ENCODE results near the gene HOXC10. TPM values are rescaled to one million over a fixed set of nuclear protein-coding genes. Genes with fewer than 3 reads are reported as not detected.

The HOXC10 gene
- total and polyA plus RNA-seq, 2 experiments from 2014 or later: not detected

- no peak overlapping the region for H3K27ac ChIP-seq (ENCODE audit: low read depth)
- peaks cover 28% of the 10 kb centered on the region for H3K4me1 Mint-ChIP-seq
- DNase-seq (ENCODE audit: low spot score): no peak
These were observed 7.9 kb upstream of the HOXC10 start for GRCh38 chr12:53976823-53977595.

GRCh38 chr12:53977596-53978445, 7.1 kb upstream of the HOXC10 start:
- peaks cover 45% of the 10 kb centered on the region for H3K4me1 ChIP-seq (ENCODE audit: insufficient read depth)
- H3K4me1 Mint-ChIP-seq: peaks cover 27% of the 10 kb centered on the region
- no peak overlapping the region for H2AFZ ChIP-seq
- H3K4me3 ChIP-seq: no peak overlapping the region
- H3F3A ChIP-seq (replicated peaks; ENCODE audit: low read depth): peaks cover 35% of the 10 kb centered on the region
- peaks cover 31% of the 10 kb centered on the region for H4K20me1 ChIP-seq (replicated peaks; ENCODE audit: insufficient read depth)
- no peaks in the 10 kb centered on the region; the same call in 2 of the 3 replicates for H3K36me3 Mint-ChIP-seq (ENCODE audit: low read depth)
- H3K9me3 Mint-ChIP-seq: no peaks in the 10 kb centered on the region; the same call in 1 of the 3 replicates
- no peaks in the 10 kb centered on the region for H3K79me2 ChIP-seq (replicated peaks; ENCODE audit: insufficient read depth)
- no peak overlapping the region for H3K4me3 Mint-ChIP-seq
- peaks cover 100% of the 10 kb centered on the region for H3K27me3 ChIP-seq (ENCODE audit: insufficient read depth)
- H3K27ac Mint-ChIP-seq: no peak overlapping the region
- no peaks in the 10 kb centered on the region for H3K36me3 ChIP-seq (ENCODE audit: insufficient read depth)
- peaks cover 99% of the 10 kb centered on the region for H3K27me3 Mint-ChIP-seq (ENCODE audit: insufficient read depth, low read depth, poor library complexity)
- DNase-seq (ENCODE audit: low spot score) (no peak), ATAC-seq (no peak)
- TF ChIP-seq REST (IDR thresholded peaks at IDR 0.05; ENCODE audit: unreplicated experiment): no peak
- no peak for TF ChIP-seq ZNF462 (CRISPR knock-in tag; IDR thresholded peaks at IDR 0.05)
- peak; percentile 76 for TF ChIP-seq EZH2 (IDR thresholded peaks at IDR 0.05; ENCODE audit: low read depth, unreplicated experiment)
- no peaks in the 10 kb centered on the region for H3K9me2 ChIP-seq (ENCODE audit: insufficient read depth)
- H3K27ac ChIP-seq (ENCODE audit: low read depth): no peak overlapping the region
- H3K4me2 ChIP-seq: peak overlapping the region; percentile 62

More at GRCh38 chr12:53976823-53977595, 7.9 kb upstream of the HOXC10 start:
- H3K27me3 ChIP-seq (ENCODE audit: insufficient read depth): peaks cover 100% of the 10 kb centered on the region
- Mint-ChIP-seq H3K27ac (no peak overlapping the region), H3K27me3 (ENCODE audit: insufficient read depth, low read depth, poor library complexity) (peaks cover 99% of the 10 kb centered on the region), H3K4me3 (no peak overlapping the region), H3K9me3 (no peaks in the 10 kb centered on the region; the same call in 1 of the 3 replicates), H3K36me3 (ENCODE audit: low read depth) (no peaks in the 10 kb centered on the region; the same call in 2 of the 3 replicates)
- H3F3A ChIP-seq (replicated peaks; ENCODE audit: low read depth): peaks cover 34% of the 10 kb centered on the region
- no peak overlapping the region for H3K4me3 ChIP-seq
- peaks cover 33% of the 10 kb centered on the region for H4K20me1 ChIP-seq (replicated peaks; ENCODE audit: insufficient read depth)
- H3K36me3 ChIP-seq (ENCODE audit: insufficient read depth): no peaks in the 10 kb centered on the region; the same call in 1 of the 2 replicates
- ATAC-seq: no peak
- peaks cover 41% of the 10 kb centered on the region for H3K4me1 ChIP-seq (ENCODE audit: insufficient read depth)
- no peaks in the 10 kb centered on the region for H3K9me2 ChIP-seq (ENCODE audit: insufficient read depth)
- H2AFZ ChIP-seq: no peak overlapping the region
- TF ChIP-seq ETS1 (IDR thresholded peaks at IDR 0.05) (no peak), EZH2 (IDR thresholded peaks at IDR 0.05; ENCODE audit: low read depth, unreplicated experiment) (peak; percentile 80)
- no peak overlapping the region for H3K4me2 ChIP-seq
- H3K79me2 ChIP-seq (replicated peaks; ENCODE audit: insufficient read depth): no peaks in the 10 kb centered on the region

All from GM23338 (cell line).